HepG2 (cell line): Measurements from ENCODE around the gene CFI. TPM values are rescaled to one million over a fixed set of nuclear protein-coding genes. Genes with fewer than 3 reads are reported as not detected.

Experiments
- DMTF1 ChIP-seq: sonication (generic); formaldehyde crosslinking; IDR thresholded peaks from 2 replicates; pipeline ENCODE4 v1.4.0; 2020; ENCODE audit warnings: mild to moderate bottlenecking, missing genetic modification reagents
- JUNB ChIP-seq: sonication (generic); formaldehyde crosslinking; IDR thresholded peaks from 2 replicates; pipeline ENCODE4 v1.8.0; 2022; ENCODE audit warnings: missing genetic modification reagents, mild to moderate bottlenecking, borderline replicate concordance
- KAT7 ChIP-seq: IDR thresholded peaks from 2 replicates; pipeline ENCODE4 v1.6.1; 2018; ENCODE audit warnings: borderline replicate concordance, missing compliant biosample characterization
- MED8 ChIP-seq: sonication (generic); formaldehyde crosslinking; IDR thresholded peaks from 2 replicates; pipeline ENCODE4 v1.8.1; 2023; ENCODE audit warnings: mild to moderate bottlenecking, missing genetic modification reagents; ENCODE audit not compliant: insufficient replicate concordance
- NFRKB ChIP-seq: fragments of 450-650 bp; IDR thresholded peaks from 2 replicates; pipeline ENCODE4 v1.6.1; 2017
- PCBP1 ChIP-seq: fragments of 200-400 bp; formaldehyde crosslinking; IDR thresholded peaks from 2 replicates; pipeline ENCODE4 v1.6.1; 2017; ENCODE audit warnings: mild to moderate bottlenecking, low read depth, low read length, borderline replicate concordance
- SRSF9 ChIP-seq: fragments of 200-400 bp; formaldehyde crosslinking; IDR thresholded peaks from 2 replicates; pipeline ENCODE4 v1.6.1; 2018; ENCODE audit warnings: borderline replicate concordance, mild to moderate bottlenecking, low read depth, low read length; ENCODE audit not compliant: insufficient read depth, poor library complexity, severe bottlenecking
- TAF1 ChIP-seq: sonication (generic); formaldehyde crosslinking; IDR thresholded peaks from 2 replicates; pipeline ENCODE4 v1.4.0; 2020; ENCODE audit warnings: missing genetic modification reagents
- TOE1 ChIP-seq: sonication (generic); formaldehyde crosslinking; IDR thresholded peaks from 2 replicates; pipeline ENCODE4 v1.4.0; 2020; ENCODE audit warnings: mild to moderate bottlenecking, missing genetic modification reagents
- ZBTB21 ChIP-seq: sonication (generic); formaldehyde crosslinking; IDR thresholded peaks from 2 replicates; pipeline ENCODE4 v1.4.0; 2020; ENCODE audit warnings: missing genetic modification reagents
- ZBTB7B ChIP-seq: sonication (generic); formaldehyde crosslinking; IDR thresholded peaks from 2 replicates; pipeline ENCODE4 v1.4.0; 2020; ENCODE audit warnings: missing genetic modification reagents
- ZMYM3 ChIP-seq: sonication (generic); formaldehyde crosslinking; IDR thresholded peaks from 2 replicates; pipeline ENCODE4 v1.5.1; 2020; ENCODE audit warnings: mild to moderate bottlenecking, missing genetic modification reagents
- ZNF292 ChIP-seq: sonication (generic); formaldehyde crosslinking; IDR thresholded peaks from 2 replicates; pipeline ENCODE4 v1.8.1; 2022; ENCODE audit warnings: mild to moderate bottlenecking, low read depth, missing genetic modification reagents, borderline replicate concordance
- ZNF44 ChIP-seq: sonication (generic); formaldehyde crosslinking; IDR thresholded peaks from 2 replicates; pipeline ENCODE4 v1.5.1; 2020; ENCODE audit warnings: mild to moderate bottlenecking, missing genetic modification reagents
- ZNF569 ChIP-seq: sonication (generic); formaldehyde crosslinking; IDR thresholded peaks from 2 replicates; pipeline ENCODE4 v1.5.0; 2020; ENCODE audit warnings: mild to moderate bottlenecking, missing genetic modification reagents, moderate library complexity, borderline replicate concordance
- ZNF605 ChIP-seq: sonication (generic); formaldehyde crosslinking; IDR thresholded peaks from 2 replicates; pipeline ENCODE4 v1.8.0; 2022; ENCODE audit warnings: mild to moderate bottlenecking, missing genetic modification reagents
- ZNF607 ChIP-seq: sonication (generic); formaldehyde crosslinking; IDR thresholded peaks from 2 replicates; pipeline ENCODE4 v1.5.1; 2020; ENCODE audit warnings: missing genetic modification reagents, mild to moderate bottlenecking, borderline replicate concordance
- ZNF782 ChIP-seq: sonication (generic); formaldehyde crosslinking; IDR thresholded peaks from 2 replicates; pipeline ENCODE4 v1.4.0; 2020; ENCODE audit warnings: missing genetic modification reagents, mild to moderate bottlenecking, borderline replicate concordance
- ZSCAN21 ChIP-seq: sonication (generic); formaldehyde crosslinking; IDR thresholded peaks from 2 replicates; pipeline ENCODE4 v1.8.0; 2022; ENCODE audit warnings: mild to moderate bottlenecking, missing genetic modification reagents, moderate library complexity, borderline replicate concordance
- polyA plus RNA-seq, 8 experiments: library from polyadenylated mRNA; depleted of rRNA in 3 of 8; stranded (reverse) in 7 of 8; unstranded in 1 of 8; fragments of >200 nt; fragmentation: Illumina TruSeq in 4 of 8; extraction: Trizol in 4 of 8; gene quantifications; 2 replicates each; pipeline versions ENCODE4 v1.2.1 to v1.2.3, GENCODE V29; 2011 to 2016; ENCODE audit warnings: low read depth in 4 of 8, missing spikeins in 1 of 8, mixed read lengths in 1 of 8; ENCODE audit not compliant: insufficient read depth in 1 of 8
- total RNA-seq, 5 experiments: library from RNA; depleted of rRNA; stranded (reverse); fragments of >200 nt; fragmentation: Illumina TruSeq; extraction: Trizol; gene quantifications; 2 replicates each; pipeline ENCODE4 v1.2.3, GENCODE V29; 2016; ENCODE audit warnings: low read depth in 1 of 5
- TF ChIP-seq, protein P1 (sequence below): sonication (generic); formaldehyde crosslinking; IDR thresholded peaks from 2 replicates; pipeline ENCODE4 v1.4.0; 2020; ENCODE audit warnings: missing genetic modification reagents
- TF ChIP-seq, protein P2 (sequence below): sonication (generic); formaldehyde crosslinking; IDR thresholded peaks from 2 replicates; pipeline ENCODE4 v1.4.0; 2020; ENCODE audit warnings: mild to moderate bottlenecking, missing genetic modification reagents
- TF ChIP-seq, protein P3 (sequence below): sonication (generic); formaldehyde crosslinking; IDR thresholded peaks from 2 replicates; pipeline ENCODE4 v1.4.0; 2020; ENCODE audit warnings: missing genetic modification reagents, borderline replicate concordance

CFI gene
- total and polyA plus RNA-seq, 2 of the 13 experiments (the other 11 are each of a cell fraction or from before 2014, with no cell fraction given): 284 to 337 TPM

- no peak for TF ChIP-seq DMTF1
- peak; percentile 39; the same call in 1 of the 2 replicates for TF ChIP-seq ZSCAN21 (CRISPR knock-in tag)
- 0 out of 2 replicates have a peak, but pooled peaks have one; percentile 18 for TF ChIP-seq ZNF292 (CRISPR knock-in tag)
- peak; percentile 64 for TF ChIP-seq ZBTB7B (CRISPR knock-in tag)
- no peak for TF ChIP-seq SRSF9
- TF ChIP-seq ZNF569 (CRISPR knock-in tag): 0 out of 2 replicates have a peak, but pooled peaks have one; percentile 74
- TF ChIP-seq ZNF44 (CRISPR knock-in tag): no peak; the same call in 1 of the 2 replicates
- TF ChIP-seq, protein P1, sequence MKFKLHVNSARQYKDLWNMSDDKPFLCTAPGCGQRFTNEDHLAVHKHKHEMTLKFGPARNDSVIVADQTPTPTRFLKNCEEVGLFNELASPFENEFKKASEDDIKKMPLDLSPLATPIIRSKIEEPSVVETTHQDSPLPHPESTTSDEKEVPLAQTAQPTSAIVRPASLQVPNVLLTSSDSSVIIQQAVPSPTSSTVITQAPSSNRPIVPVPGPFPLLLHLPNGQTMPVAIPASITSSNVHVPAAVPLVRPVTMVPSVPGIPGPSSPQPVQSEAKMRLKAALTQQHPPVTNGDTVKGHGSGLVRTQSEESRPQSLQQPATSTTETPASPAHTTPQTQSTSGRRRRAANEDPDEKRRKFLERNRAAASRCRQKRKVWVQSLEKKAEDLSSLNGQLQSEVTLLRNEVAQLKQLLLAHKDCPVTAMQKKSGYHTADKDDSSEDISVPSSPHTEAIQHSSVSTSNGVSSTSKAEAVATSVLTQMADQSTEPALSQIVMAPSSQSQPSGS: peak; percentile 84
- 0 out of 2 replicates have a peak, but pooled peaks have one; percentile 32 for TF ChIP-seq ZMYM3
- TF ChIP-seq JUNB: peak; percentile 58; the same call in 1 of the 2 replicates
- TF ChIP-seq ZNF607 (CRISPR knock-in tag): no peak; the same call in 1 of the 2 replicates
- TF ChIP-seq, protein P2, sequence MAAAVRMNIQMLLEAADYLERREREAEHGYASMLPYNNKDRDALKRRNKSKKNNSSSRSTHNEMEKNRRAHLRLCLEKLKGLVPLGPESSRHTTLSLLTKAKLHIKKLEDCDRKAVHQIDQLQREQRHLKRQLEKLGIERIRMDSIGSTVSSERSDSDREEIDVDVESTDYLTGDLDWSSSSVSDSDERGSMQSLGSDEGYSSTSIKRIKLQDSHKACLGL: peak; percentile 98; the same call in 1 of the 2 replicates
- TF ChIP-seq, protein P3, sequence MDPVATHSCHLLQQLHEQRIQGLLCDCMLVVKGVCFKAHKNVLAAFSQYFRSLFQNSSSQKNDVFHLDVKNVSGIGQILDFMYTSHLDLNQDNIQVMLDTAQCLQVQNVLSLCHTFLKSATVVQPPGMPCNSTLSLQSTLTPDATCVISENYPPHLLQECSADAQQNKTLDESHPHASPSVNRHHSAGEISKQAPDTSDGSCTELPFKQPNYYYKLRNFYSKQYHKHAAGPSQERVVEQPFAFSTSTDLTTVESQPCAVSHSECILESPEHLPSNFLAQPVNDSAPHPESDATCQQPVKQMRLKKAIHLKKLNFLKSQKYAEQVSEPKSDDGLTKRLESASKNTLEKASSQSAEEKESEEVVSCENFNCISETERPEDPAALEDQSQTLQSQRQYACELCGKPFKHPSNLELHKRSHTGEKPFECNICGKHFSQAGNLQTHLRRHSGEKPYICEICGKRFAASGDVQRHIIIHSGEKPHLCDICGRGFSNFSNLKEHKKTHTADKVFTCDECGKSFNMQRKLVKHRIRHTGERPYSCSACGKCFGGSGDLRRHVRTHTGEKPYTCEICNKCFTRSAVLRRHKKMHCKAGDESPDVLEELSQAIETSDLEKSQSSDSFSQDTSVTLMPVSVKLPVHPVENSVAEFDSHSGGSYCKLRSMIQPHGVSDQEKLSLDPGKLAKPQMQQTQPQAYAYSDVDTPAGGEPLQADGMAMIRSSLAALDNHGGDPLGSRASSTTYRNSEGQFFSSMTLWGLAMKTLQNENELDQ (CRISPR knock-in tag): no peak
- TF ChIP-seq NFRKB: no peak
- no peak for TF ChIP-seq PCBP1
- peak; percentile 32; the same call in 1 of the 2 replicates for TF ChIP-seq ZNF605
- no peak; the same call in 1 of the 2 replicates for TF ChIP-seq ZNF782 (CRISPR knock-in tag)
- peak; percentile 75 for TF ChIP-seq MED8 (CRISPR knock-in tag)
- TF ChIP-seq ZBTB21 (CRISPR knock-in tag): peak; percentile 86
- TF ChIP-seq KAT7 (CRISPR knock-in tag): 0 out of 2 replicates have a peak, but pooled peaks have one; percentile 66
- TF ChIP-seq TOE1 (CRISPR knock-in tag): no peak; the same call in 1 of the 2 replicates
- peak; percentile 61 for TF ChIP-seq TAF1 (CRISPR knock-in tag)
Measured at GRCh38 chr4:109815151-109816081, 13.6 kb upstream of the CFI start, which contains the start of gene GAR1 (continued).
